GM12878 (cell line): ENCODE data around the gene DBN1. TPM values are rescaled to one million over a fixed set of nuclear protein-coding genes. Genes with fewer than 3 reads are reported as not detected.

Experiments used
- ATAC-seq: fragments of 200-7000 bp; cut with Tn5 transposase; 3 replicates; pipeline ENCODE4 v1.9.1; 2020; ENCODE audit warnings: mild to moderate bottlenecking, moderate library complexity
- BruUV-seq: library from RNA; stranded (reverse); fragments of 400-500 nt; replicated peaks from 2 replicates; lab custom pipeline; 2021; lab: Mats Ljungman, UMichigan
- CTCF ChIA-PET: fragments of 300-600 bp; sonication (Branson Sonifier 250); formaldehyde crosslinking; extraction: SDS; loops from one replicate; lab custom pipeline; 2021; ENCODE audit warnings: inconsistent platforms; lab: Yijun Ruan, JAX
- POLR2A ChIA-PET: fragments of 350-600 bp; formaldehyde crosslinking; extraction: SDS; loops from one replicate; lab custom pipeline; 2021; ENCODE audit warnings: inconsistent platforms; lab: Charles Lee
- RAD21 ChIA-PET: fragments of 300-600 bp; sonication (Branson Sonifier 250); formaldehyde crosslinking; loops from one replicate; lab custom pipeline; 2023; ENCODE audit warnings: antibody characterized with exemption; ENCODE audit not compliant: unreplicated experiment; lab: Charles Lee
- SMC1A ChIA-PET: fragments of 300-600 bp; sonication (Branson Sonifier 250); formaldehyde crosslinking; loops from one replicate; lab custom pipeline; 2023; ENCODE audit not compliant: unreplicated experiment, uncharacterized antibody; lab: Charles Lee
- DNase-seq: peaks from one replicate; pipeline ENCODE4 v3.0.0-alpha.2; 2011; ENCODE audit warnings: low read depth, low spot score
- FAIRE-seq: peaks from 3 replicates; lab custom pipeline; 2011; peaks lifted over from hg19 to GRCh38; lab: Jason Lieb, UNC
- H2AFZ ChIP-seq: 2 replicates; pipeline ENCODE4 v1.6.0; 2011; ENCODE audit warnings: low read depth, low read length, control low read depth; ENCODE audit not compliant: control insufficient read depth
- H3K27ac ChIP-seq: 2 replicates; pipeline ENCODE4 v1.5.1; 2011; ENCODE audit warnings: control low read depth; ENCODE audit not compliant: control insufficient read depth, insufficient read depth
- H3K27me3 ChIP-seq, 2 experiments: replicated peaks in 1 of 2; 2 replicates each; pipeline versions ENCODE4 v1.6.0 to v1.6.1; 2011; ENCODE audit warnings: low read length in 1 of 2; ENCODE audit not compliant: control insufficient read depth in 2 of 2, insufficient read depth in 2 of 2
- H3K36me3 ChIP-seq, 2 experiments: 2 replicates each; pipeline ENCODE4 v1.5.1; 2011; ENCODE audit warnings: low read length in 1 of 2; ENCODE audit not compliant: control insufficient read depth in 2 of 2, insufficient read depth in 2 of 2
- H3K4me1 ChIP-seq: 2 replicates; pipeline ENCODE4 v1.6.1; 2011; ENCODE audit warnings: mild to moderate bottlenecking, low read length, moderate library complexity, mixed read lengths; ENCODE audit not compliant: control insufficient read depth, insufficient read depth
- H3K4me2 ChIP-seq: 2 replicates; pipeline ENCODE4 v1.6.0; 2011; ENCODE audit warnings: control low read depth; ENCODE audit not compliant: control insufficient read depth, insufficient read depth
- H3K4me3 ChIP-seq: fragments of 200-600 bp; sonication (generic); 2 replicates; pipeline ENCODE4 v1.5.1; 2016
- H3K79me2 ChIP-seq: 2 replicates; pipeline ENCODE4 v1.6.0; 2011; ENCODE audit warnings: low read length; ENCODE audit not compliant: control insufficient read depth, insufficient read depth
- H3K9ac ChIP-seq: 2 replicates; pipeline ENCODE4 v1.8.0; 2011; ENCODE audit warnings: low read length, control low read depth, mixed read lengths; ENCODE audit not compliant: control insufficient read depth, insufficient read depth
- H3K9me3 ChIP-seq: replicated peaks from 3 replicates; pipeline ENCODE4 v1.5.1; 2011; ENCODE audit warnings: mild to moderate bottlenecking, low read length; ENCODE audit not compliant: control insufficient read depth, insufficient read depth
- H4K20me1 ChIP-seq: 2 replicates; pipeline ENCODE4 v1.6.0; 2011; ENCODE audit not compliant: control insufficient read depth, insufficient read depth
- CTCF ChIP-seq, 3 experiments: IDR thresholded peaks in 2 of 3; conservative IDR thresholded peaks in 1 of 3; 2 replicates each; pipeline ENCODE4 v1.5.1; 2011; ENCODE audit warnings: low read depth in 3 of 3, low read length in 3 of 3, mild to moderate bottlenecking in 3 of 3, control low read depth in 2 of 3, moderate library complexity in 2 of 3, inconsistent platforms in 1 of 3, mixed read lengths in 1 of 3; ENCODE audit not compliant: control insufficient read depth in 2 of 3, insufficient read depth in 1 of 3; ENCODE audit errors: extremely low read depth in 1 of 3
- NFYB ChIP-seq: IDR thresholded peaks from 2 replicates; pipeline ENCODE4 v1.6.1; 2011; ENCODE audit warnings: low read depth, mild to moderate bottlenecking, low read length, improper control_type of control experiment, moderate library complexity; ENCODE audit not compliant: insufficient read depth
- PKNOX1 ChIP-seq: fragments of 450-650 bp; IDR thresholded peaks from 2 replicates; pipeline ENCODE4 v1.6.1; 2016; ENCODE audit warnings: mild to moderate bottlenecking
- RAD21 ChIP-seq: IDR thresholded peaks from 2 replicates; pipeline ENCODE4 v1.6.1; 2011; ENCODE audit warnings: mild to moderate bottlenecking, low read depth, low read length, moderate library complexity; ENCODE audit not compliant: insufficient read depth
- ZBTB33 ChIP-seq: fragments of 450-650 bp; IDR thresholded peaks from 2 replicates; pipeline ENCODE4 v1.6.1; 2017; ENCODE audit warnings: mild to moderate bottlenecking
- WGBS: methylation state at CpG from one replicate; pipeline ENCODE4 v1.1.6; 2016; ENCODE audit warnings: low lambda C conversion rate; ENCODE audit not compliant: insufficient replicate concordance, insufficient coverage; ENCODE audit errors: missing lambda C conversion rate; 5-methylcytosine and 5-hydroxymethylcytosine counted together
- in situ Hi-C: fragments of 300-500 bp; cut with MboI; formaldehyde crosslinking; loops from 9 replicates; pipeline ENCODE4 v1.14.3; 2018; ENCODE audit warnings: mixed read lengths
- intact Hi-C: fragments of 100-400 bp; cut with micrococcal nuclease; formaldehyde crosslinking; loops from one replicate; pipeline ENCODE4 v1.14.2; 2022; ENCODE audit not compliant: unreplicated experiment
- polyA plus RNA-seq, 11 experiments: library from polyadenylated mRNA; depleted of rRNA in 4 of 11; unstranded in 6 of 11; stranded (reverse) in 5 of 11; fragments of >200 nt; fragmentation: Nextera tagmentation in 4 of 11; fragmentation: Illumina TruSeq in 1 of 11; extraction: Ambion mirVana in 4 of 11; extraction: Trizol in 1 of 11; gene quantifications; 1 replicate in 1 of 11; 2 replicates in 10 of 11; pipeline versions ENCODE4 v1.2.1 to v1.2.3, GENCODE V29; 2011 to 2016; ENCODE audit warnings: inconsistent platforms in 2 of 11, missing spikeins in 2 of 11, low read depth in 1 of 11
- total RNA-seq, 4 experiments: library from RNA; depleted of rRNA in 3 of 4; stranded (reverse); fragments of >200 nt in 3 of 4; fragmentation: Illumina TruSeq in 1 of 4; extraction: Trizol in 1 of 4; gene quantifications; 2 replicates each; pipeline versions ENCODE4 v1.2.1 to v1.2.3, GENCODE V29; 2013 to 2021

The DBN1 gene
- total and polyA plus RNA-seq, 10 of the 15 experiments (the other 5 are each of a cell fraction or from before 2014, with no cell fraction given): 0.18 to 81.0 (median 27.9) TPM

GRCh38 chr5:177507165-177507564 is 33.7 kb upstream of the DBN1 start:
- DNase-seq: no peak
- ChIA-PET RAD21 (interaction anchor here (1.0 to 3.4 kb wide), 5 partner anchors 10 to 198 kb away, joined by 3 to 17 read pairs (median 5); partner anchors contain the start of gene PDLIM7), POLR2A (interaction anchor here (0.7 to 3.5 kb wide), 4 partner anchors 8 to 193 kb away, joined by 4 to 19 read pairs (median 5); partner anchors contain the start of gene PDLIM7), CTCF (interaction anchor here (1.0 to 6.2 kb wide), 7 partner anchors 9 to 198 kb away, joined by 3 to 38 read pairs (median 19); partner anchors contain the start of gene PDLIM7), SMC1A (interaction anchor here (0.9 to 2.4 kb wide), 5 partner anchors 9 to 197 kb away, joined by 3 to 10 read pairs (median 4); partner anchors contain the start of gene PDLIM7)
- peak overlapping the region; percentile 90 for H3K9ac ChIP-seq
- FAIRE-seq: peak; percentile 57
- H3K4me3 ChIP-seq: peak overlapping the region; percentile 87
- WGBS: 64% methylated on average over 9 of the region's 9 CpGs
- H3K27ac ChIP-seq: peak overlapping the region; percentile 87
- peak overlapping the region; percentile 97 for H3K4me2 ChIP-seq
- peaks cover 55% of the 10 kb centered on the region for H3K4me1 ChIP-seq
- no peaks in the 10 kb centered on the region for H4K20me1 ChIP-seq
- no peaks in the 10 kb centered on the region for H3K27me3 ChIP-seq
- in situ Hi-C loops: no loop called here
- TF ChIP-seq NFYB (no peak), PKNOX1 (peak; percentile 26; the same call in 1 of the 2 replicates), CTCF (IDR thresholded peaks at IDR 0.05 in 2 of 3, conservative IDR thresholded peaks at IDR 0.05 in 1 of 3; ENCODE audit: control insufficient read depth in 2 of 3, extremely low read depth in 1 of 3, insufficient read depth in 1 of 3, low read depth in 3 of 3, low read length in 3 of 3) (peak in 2 of 3 experiments; percentile 28 to 43; a peak in 3 of 6 replicates), ZBTB33 (peak; percentile 83; the same call in 1 of the 2 replicates), RAD21 (0 out of 2 replicates have a peak, but pooled peaks have one; percentile 15)
- H3K36me3 ChIP-seq: peaks cover 13 to 29% of the 10 kb centered on the region in 2 experiments; a peak in 3 of 4 replicates
- H3K79me2 ChIP-seq: peaks cover 35% of the 10 kb centered on the region
- no peaks in the 10 kb centered on the region for H3K9me3 ChIP-seq
- TSS peak; percentile 25 for BruUV-seq
- intact Hi-C loops: loop anchor here (5.0 to 10.0 kb wide), 2 partner anchors 95 to 392 kb away; partner anchors contain the start of gene B4GALT7
- no peak for ATAC-seq
- no peak overlapping the region; the same call in 1 of the 2 replicates for H2AFZ ChIP-seq
